MCF 10A (cell line): Measurements from ENCODE around the gene ATP6V0A1. TPM values are rescaled to one million over a fixed set of nuclear protein-coding genes. Genes with fewer than 3 reads are reported as not detected.

ENCODE experiments used
- BruUV-seq: library from RNA; stranded (reverse); fragments of 400-500 nt; replicated peaks from 2 replicates; lab custom pipeline; 2021; lab: Mats Ljungman, UMichigan
- CTCF ChIA-PET: fragments of 300-600 bp; sonication (Branson Sonifier 250); formaldehyde crosslinking; extraction: SDS; loops from one replicate; lab custom pipeline; 2021; ENCODE audit warnings: antibody characterized with exemption, inconsistent platforms; lab: Yijun Ruan, JAX
- POLR2A ChIA-PET: fragments of 300-600, 350-650 bp; sonication (Branson Sonifier 250); formaldehyde crosslinking; extraction: SDS; loops from one replicate; lab custom pipeline; 2020; ENCODE audit warnings: antibody characterized with exemption, inconsistent platforms; lab: Yijun Ruan, JAX
- DNase-seq: peaks from one replicate; pipeline ENCODE4 v3.0.0-alpha.2; 2018; ENCODE audit not compliant: unreplicated experiment
- H3K27ac Mint-ChIP-seq: one replicate; pipeline ENCODE4 v1.8.0; 2022; ENCODE audit warnings: mild to moderate bottlenecking, low read depth, mixed read lengths; ENCODE audit not compliant: unreplicated experiment
- H3K27me3 Mint-ChIP-seq: one replicate; pipeline ENCODE4 v1.8.0; 2022; ENCODE audit warnings: mixed read lengths; ENCODE audit not compliant: insufficient read depth, unreplicated experiment
- H3K36me3 Mint-ChIP-seq: one replicate; pipeline ENCODE4 v1.8.0; 2022; ENCODE audit warnings: mild to moderate bottlenecking, moderate library complexity, mixed read lengths; ENCODE audit not compliant: insufficient read depth, unreplicated experiment
- H3K4me1 Mint-ChIP-seq: one replicate; pipeline ENCODE4 v1.8.0; 2022; ENCODE audit warnings: mixed read lengths; ENCODE audit not compliant: insufficient read depth, unreplicated experiment
- H3K4me3 Mint-ChIP-seq: one replicate; pipeline ENCODE4 v1.8.0; 2022; ENCODE audit warnings: mild to moderate bottlenecking, moderate library complexity, mixed read lengths; ENCODE audit not compliant: unreplicated experiment
- H3K9me3 Mint-ChIP-seq: one replicate; pipeline ENCODE4 v1.8.0; 2022; ENCODE audit warnings: mixed read lengths; ENCODE audit not compliant: unreplicated experiment
- CTCF ChIP-seq: fragments of 200-600 bp; IDR thresholded peaks from one replicate; pipeline ENCODE4 v1.8.0; 2022; ENCODE audit warnings: antibody characterized with exemption, mild to moderate bottlenecking; ENCODE audit not compliant: unreplicated experiment
- intact Hi-C: fragments of 100-400 bp; cut with micrococcal nuclease; formaldehyde crosslinking; loops from 2 replicates; pipeline ENCODE4 v1.14.1; 2022
- total RNA-seq: library from RNA; stranded (reverse); gene quantifications from 2 replicates; pipeline ENCODE4 v1.2.3, GENCODE V29; 2022

ATP6V0A1 gene
- total RNA-seq, 1 experiment from 2014 or later, result 56.0 TPM

DNA sequence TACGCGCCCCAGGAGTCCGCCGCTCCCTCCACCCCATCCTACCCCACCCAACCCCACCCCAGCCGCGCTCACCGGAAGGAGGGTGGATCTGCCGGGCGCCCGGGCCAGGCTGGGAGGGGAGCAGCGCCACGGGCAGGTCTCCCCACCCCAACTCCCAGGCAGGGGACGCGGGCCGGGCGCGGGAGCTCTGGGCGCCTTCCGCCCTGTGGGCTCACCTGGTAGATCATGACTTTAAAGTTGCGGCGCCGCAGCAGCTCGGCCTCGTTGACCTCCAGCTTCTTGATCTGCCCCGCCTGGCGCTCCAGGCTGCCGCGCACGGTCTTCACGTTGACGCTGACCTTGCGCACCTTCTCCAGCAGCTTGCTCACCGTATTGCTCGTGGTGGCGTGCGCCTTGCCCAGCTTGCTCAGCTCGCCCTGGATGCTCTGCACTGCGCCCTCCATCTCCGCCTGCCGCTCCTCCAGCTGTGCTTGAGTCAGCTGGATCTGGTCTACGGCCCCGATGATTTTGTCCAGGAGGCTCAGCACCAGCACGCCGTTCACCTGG, 36.2 kb upstream of the ATP6V0A1 start:
- BruUV-seq, result TSS peak; percentile 88
- intact Hi-C loops, result loop anchor here (5.0 kb wide), 2 partner anchors 35 to 100 kb away; partner anchors contain the start of gene STAT3
- Mint-ChIP-seq H3K9me3 (no peaks in the 10 kb centered on the region), H3K36me3 (peaks cover 13% of the 10 kb centered on the region), H3K27ac (peak overlapping the region; percentile 88), H3K4me3 (peak overlapping the region; percentile 96), H3K27me3 (no peaks in the 10 kb centered on the region), H3K4me1 (peaks cover 20% of the 10 kb centered on the region)
- ChIA-PET POLR2A (interaction anchor here (0.5 to 10.2 kb wide), 44 partner anchors 10 to 734 kb away, joined by 3 to 273 read pairs (median 4); partner anchors contain the start of genes CNP, DNAJC7, JUP and NAGLU), CTCF (interaction anchor here (0.6 to 3.5 kb wide), 9 partner anchors 13 to 104 kb away, joined by 3 to 18 read pairs (median 5); no protein-coding TSS in a partner anchor)
- peak; percentile 59 for DNase-seq
- TF ChIP-seq CTCF, result no peak

GRCh38 chr17:42422958-42423712, 35.5 kb upstream of the ATP6V0A1 start, which contains the start of gene CAVIN1:
TSS of gene CAVIN1 (minus strand) at chr17:42423256. CDS start at chr17:42423097, 159 bp downstream.
- Mint-ChIP-seq H3K27ac (peak within 1 kb of the TSS; percentile 88), H3K4me3 (peak within 1 kb of the TSS; percentile 96), H3K9me3 (no peaks in the 10 kb centered on the region), H3K27me3 (no peaks in the 10 kb centered on the region), H3K36me3 (peaks cover 17% of the 10 kb centered on the region), H3K4me1 (peaks cover 22% of the 10 kb centered on the region)
- BruUV-seq, result no TSS peak
- intact Hi-C loops, result loop anchor here (1.0 to 5.0 kb wide), 4 partner anchors 14 to 101 kb away; partner anchors contain the start of gene STAT3
- CTCF ChIA-PET, result interaction anchor here (0.5 to 3.5 kb wide), 15 partner anchors 9 to 1947 kb away, joined by 3 to 18 read pairs (median 4); no protein-coding TSS in a partner anchor
- POLR2A ChIA-PET, result interaction anchor here (0.5 to 10.2 kb wide), 47 partner anchors 8 to 735 kb away, joined by 3 to 273 read pairs (median 5); partner anchors contain the start of genes CNP, DNAJC7, JUP and NAGLU
- peak; percentile 98 for DNase-seq
- no peak for TF ChIP-seq CTCF

GRCh38 chr17:42423766-42424165, 34.9 kb upstream of the ATP6V0A1 start:
- POLR2A ChIA-PET, result interaction anchor here (0.7 to 10.2 kb wide), 27 partner anchors 9 to 735 kb away, joined by 3 to 273 read pairs (median 8); partner anchors contain the start of genes DNAJC7, NAGLU, PLEKHH3 and RPL27
- no peaks in the 10 kb centered on the region for H3K9me3 Mint-ChIP-seq
- H3K4me1 Mint-ChIP-seq, result peaks cover 28% of the 10 kb centered on the region
- peak overlapping the region; percentile 96 for H3K4me3 Mint-ChIP-seq
- no peak for DNase-seq
- no peak for TF ChIP-seq CTCF
- H3K27ac Mint-ChIP-seq, result peak overlapping the region; percentile 88
- CTCF ChIA-PET, result interaction anchor here (0.6 to 3.5 kb wide), 10 partner anchors 9 to 976 kb away, joined by 3 to 18 read pairs (median 4); no protein-coding TSS in a partner anchor
- TSS peak; percentile 24 for BruUV-seq
- H3K27me3 Mint-ChIP-seq, result no peaks in the 10 kb centered on the region
- peaks cover 19% of the 10 kb centered on the region for H3K36me3 Mint-ChIP-seq
- intact Hi-C loops, result loop anchor here (1.0 to 5.0 kb wide), 4 partner anchors 14 to 101 kb away; partner anchors contain the start of gene STAT3
